ENCODE measurements around the gene MGAT3. TPM values are rescaled to one million over a fixed set of nuclear protein-coding genes. Genes with fewer than 3 reads are reported as not detected.

Gene MGAT3
- total and polyA plus RNA-seq, 9 of the 15 experiments (the other 6 are each of a cell fraction or from before 2014, with no cell fraction given): 0.10 to 11.5 (median 4.6) TPM

GRCh38 chr22:39520226-39521105 is 63.7 kb downstream of the MGAT3 start, which contains the start of gene ATF4 (continued):
- TF ChIP-seq ZNF239 (CRISPR knock-in tag; IDR thresholded peaks at IDR 0.05) (no peak), ZNF263 (CRISPR knock-in tag; IDR thresholded peaks at IDR 0.05; ENCODE audit: borderline replicate concordance) (peak; percentile 72), ZMIZ1 (IDR thresholded peaks at IDR 0.05; ENCODE audit: low read depth in 2 of 2, low read length in 2 of 2) (peak in 1 of 2 experiments; percentile 85; a peak in 2 of 4 replicates), FOXO4 (CRISPR knock-in tag; IDR thresholded peaks at IDR 0.05) (peak; percentile 17; the same call in 1 of the 2 replicates), L3MBTL2 (IDR thresholded peaks at IDR 0.05) (peak; percentile 81), RNF2 (IDR thresholded peaks at IDR 0.05) (no peak), ZNF583 (CRISPR knock-in tag; IDR thresholded peaks at IDR 0.05) (no peak), SRSF1 (IDR thresholded peaks at IDR 0.05; ENCODE audit: low read depth, low read length) (no peak; the same call in 1 of the 2 replicates), AFF4 (CRISPR knock-in tag; IDR thresholded peaks at IDR 0.05) (peak; percentile 98), ARID4B (CRISPR knock-in tag; IDR thresholded peaks at IDR 0.05) (peak; percentile 74; the same call in 1 of the 2 replicates), SRSF9 (IDR thresholded peaks at IDR 0.05; ENCODE audit: borderline replicate concordance, low read depth, low read length) (no peak), SMARCC2 (IDR thresholded peaks at IDR 0.05; ENCODE audit: low read depth) (no peak)
